CD4-positive, alpha-beta T cell treated with Interleukin-4 for 4 hours (primary cell): ENCODE results near the gene AIRE.
"Not testable (repeated sequence)": the region's sequence is repeated elsewhere in the genome, so short reads cannot be mapped to it uniquely, and the experiment has no call there.

Source experiments
- DNase-seq: peaks from one replicate; pipeline ENCODE4 v3.0.0-alpha.2; 2020

AIRE gene

GRCh38 chr21:44285138-44285992 is at the start of gene AIRE:
Gene AIRE, plus strand, starts transcription at chr21:44285876. Its CDS starts 131 bp downstream, at chr21:44286007.
- DNase-seq, result no peak

- DNase-seq, result not testable (repeated sequence)
Measured at GRCh38 chr21:44240353-44240752, 45.3 kb upstream of the AIRE start.

GRCh38 chr21:44240842-44241241 is 44.8 kb upstream of the AIRE start, which contains the start of gene ICOSLG:
Gene ICOSLG, minus strand, starts transcription at chr21:44240943. Its CDS starts 126 bp downstream, at chr21:44240817.
- not testable (repeated sequence) for DNase-seq

- not testable (repeated sequence) for DNase-seq
Measured at GRCh38 chr21:44241281-44241680, 44.4 kb upstream of the AIRE start.

- not testable (repeated sequence) for DNase-seq
Measured at GRCh38 chr21:44243980-44244379, 41.7 kb upstream of the AIRE start.

GRCh38 chr21:44247904-44248303 is 37.8 kb upstream of the AIRE start:
- DNase-seq, result not testable (repeated sequence)

- DNase-seq, result not testable (repeated sequence)
Measured at GRCh38 chr21:44249204-44250037, 36.3 kb upstream of the AIRE start.

- no peak for DNase-seq
Measured at GRCh38 chr21:44253832-44254710, 31.6 kb upstream of the AIRE start.

- DNase-seq, result no peak
Measured at GRCh38 chr21:44255511-44255981, 30.1 kb upstream of the AIRE start.

- no peak for DNase-seq
Measured at GRCh38 chr21:44258056-44258725, 27.5 kb upstream of the AIRE start.

- no peak for DNase-seq
Measured at GRCh38 chr21:44259082-44259705, 26.5 kb upstream of the AIRE start.

- no peak for DNase-seq
Measured at GRCh38 chr21:44260066-44260465, 25.6 kb upstream of the AIRE start.

- no peak for DNase-seq
Measured at GRCh38 chr21:44260791-44261631, 24.7 kb upstream of the AIRE start.

GRCh38 chr21:44261675-44262295 is 23.9 kb upstream of the AIRE start, which contains the start of gene DNMT3L:
Gene DNMT3L, minus strand, starts transcription at chr21:44261897. Its CDS starts 638 bp downstream, at chr21:44261259.
- no peak for DNase-seq

GRCh38 chr21:44262338-44263056 is 23.2 kb upstream of the AIRE start:
- no peak for DNase-seq

GRCh38 chr21:44263221-44263760 is 22.4 kb upstream of the AIRE start:
- no peak for DNase-seq

GRCh38 chr21:44263768-44264167 is 21.9 kb upstream of the AIRE start:
- DNase-seq, result no peak

GRCh38 chr21:44265734-44266270 is 19.9 kb upstream of the AIRE start:
- DNase-seq, result no peak
